ENCODE measurements around the gene MBD3L5. TPM values are rescaled to one million over a fixed set of nuclear protein-coding genes. Genes with fewer than 3 reads are reported as not detected.
"Not testable (repeated sequence)": the region's sequence is repeated elsewhere in the genome, so short reads cannot be mapped to it uniquely, and the experiment has no call there.

Gene MBD3L5
- total and polyA plus RNA-seq, 3 donors from 2014 or later: not detected

DNA sequence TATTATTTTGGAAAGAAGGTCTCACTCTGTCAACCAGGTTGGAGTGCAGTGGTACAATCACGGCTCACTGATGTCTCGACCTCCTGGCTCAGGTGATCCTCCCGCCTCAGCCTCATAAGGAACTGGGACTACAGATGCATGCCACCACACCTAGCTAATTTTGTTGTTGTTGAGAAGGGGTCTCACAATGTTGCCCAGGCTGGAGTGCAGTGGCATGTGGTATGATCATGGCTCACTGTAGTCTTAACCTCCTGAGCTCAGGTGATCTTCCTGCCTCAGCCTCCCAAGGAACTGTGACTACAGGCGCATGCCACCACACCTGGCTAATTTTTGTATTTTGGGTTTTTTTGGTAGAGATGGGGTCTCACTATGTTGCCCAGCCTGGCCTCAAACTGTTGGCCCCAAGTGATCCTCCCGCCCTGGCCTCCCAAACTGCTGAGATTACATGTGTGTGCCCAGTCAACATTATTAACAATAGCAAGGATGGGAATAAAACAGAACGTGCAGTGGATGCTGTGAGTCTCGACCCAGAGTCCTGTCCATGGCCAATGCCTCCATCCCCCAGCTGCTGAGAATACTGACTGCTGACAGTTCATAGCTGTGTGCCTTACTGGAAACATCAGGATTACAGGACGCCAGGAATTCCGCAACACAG is 33.5 kb downstream of the MBD3L5 start:
- TF ChIP-seq, protein P1, sequence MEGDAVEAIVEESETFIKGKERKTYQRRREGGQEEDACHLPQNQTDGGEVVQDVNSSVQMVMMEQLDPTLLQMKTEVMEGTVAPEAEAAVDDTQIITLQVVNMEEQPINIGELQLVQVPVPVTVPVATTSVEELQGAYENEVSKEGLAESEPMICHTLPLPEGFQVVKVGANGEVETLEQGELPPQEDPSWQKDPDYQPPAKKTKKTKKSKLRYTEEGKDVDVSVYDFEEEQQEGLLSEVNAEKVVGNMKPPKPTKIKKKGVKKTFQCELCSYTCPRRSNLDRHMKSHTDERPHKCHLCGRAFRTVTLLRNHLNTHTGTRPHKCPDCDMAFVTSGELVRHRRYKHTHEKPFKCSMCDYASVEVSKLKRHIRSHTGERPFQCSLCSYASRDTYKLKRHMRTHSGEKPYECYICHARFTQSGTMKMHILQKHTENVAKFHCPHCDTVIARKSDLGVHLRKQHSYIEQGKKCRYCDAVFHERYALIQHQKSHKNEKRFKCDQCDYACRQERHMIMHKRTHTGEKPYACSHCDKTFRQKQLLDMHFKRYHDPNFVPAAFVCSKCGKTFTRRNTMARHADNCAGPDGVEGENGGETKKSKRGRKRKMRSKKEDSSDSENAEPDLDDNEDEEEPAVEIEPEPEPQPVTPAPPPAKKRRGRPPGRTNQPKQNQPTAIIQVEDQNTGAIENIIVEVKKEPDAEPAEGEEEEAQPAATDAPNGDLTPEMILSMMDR (IDR thresholded peaks at IDR 0.05): no peak
- TF ChIP-seq POLR2A (IDR thresholded peaks at IDR 0.05): no peak
- H3K9me3 ChIP-seq: no peaks in the 10 kb centered on the region
- WGBS, 2 donors: 86 to 94% methylated on average over 9 of the region's 9 CpGs
- no peak overlapping the region for H3K27ac ChIP-seq
- no peak overlapping the region for H3K4me3 ChIP-seq
- intact Hi-C loops (cut with DNase I; ENCODE audit: low total_unique reads): no loop called here
- H3K4me1 ChIP-seq: no peaks in the 10 kb centered on the region
- DNase-seq: no peak
- H3K27me3 ChIP-seq: no peaks in the 10 kb centered on the region
- H3K36me3 ChIP-seq (ENCODE audit: low read depth, missing control alignments): no peaks in the 10 kb centered on the region

GRCh38 chr19:7067122-7067521 is 36.7 kb downstream of the MBD3L5 start:
- H3K4me1 ChIP-seq; H3K4me3 ChIP-seq; H3K27ac ChIP-seq; H3K36me3 ChIP-seq (ENCODE audit: low read depth, missing control alignments); H3K27me3 ChIP-seq; H3K9me3 ChIP-seq; intact Hi-C loops (cut with DNase I; ENCODE audit: low total_unique reads): not testable (repeated sequence)
- DNase-seq: peak; percentile 76
- 44% methylated on average over 13 of the region's 13 CpGs for WGBS, 2 donors

GRCh38 chr19:7067716-7068115 is 37.3 kb downstream of the MBD3L5 start:
- no peak overlapping the region for H3K4me3 ChIP-seq
- H3K9me3 ChIP-seq: no peaks in the 10 kb centered on the region
- H3K4me1 ChIP-seq: peaks cover 4% of the 10 kb centered on the region
- DNase-seq: no peak
- no peaks in the 10 kb centered on the region for H3K27me3 ChIP-seq
- TF ChIP-seq, protein P1 (IDR thresholded peaks at IDR 0.05): no peak
- no peak for TF ChIP-seq POLR2A (IDR thresholded peaks at IDR 0.05)
- WGBS, 2 donors: 75% methylated on average over 2 of the region's 2 CpGs
- intact Hi-C loops (cut with DNase I; ENCODE audit: low total_unique reads): no loop called here
- no peak overlapping the region for H3K27ac ChIP-seq
- no peaks in the 10 kb centered on the region for H3K36me3 ChIP-seq (ENCODE audit: low read depth, missing control alignments)

GRCh38 chr19:7068599-7068998 is 38.2 kb downstream of the MBD3L5 start:
- no peaks in the 10 kb centered on the region for H3K27me3 ChIP-seq
- TF ChIP-seq, protein P1 (IDR thresholded peaks at IDR 0.05): no peak
- no peak for TF ChIP-seq POLR2A (IDR thresholded peaks at IDR 0.05)
- WGBS, 2 donors: 70 to 71% methylated on average over 6 of the region's 6 CpGs
- intact Hi-C loops (cut with DNase I; ENCODE audit: low total_unique reads): no loop called here
- no peak for DNase-seq
- peak overlapping the region in 1 of 2 donors; percentile 87 for H3K27ac ChIP-seq
- peaks cover 4% of the 10 kb centered on the region for H3K4me1 ChIP-seq
- peak overlapping the region; percentile 78 to 99 for H3K4me3 ChIP-seq
- H3K36me3 ChIP-seq (ENCODE audit: low read depth, missing control alignments): no peaks in the 10 kb centered on the region
- H3K9me3 ChIP-seq: no peaks in the 10 kb centered on the region

GRCh38 chr19:7069042-7069903 is 38.9 kb downstream of the MBD3L5 start, which contains the start of gene ZNF557:
ZNF557 (plus strand) TSS chr19:7069703; CDS start chr19:7075075, 5,372 bp downstream.
- Histone ChIP-seq H3K9me3 (no peaks in the 10 kb centered on the region), H3K4me1 (peaks cover 4% of the 10 kb centered on the region), H3K4me3 (peak within 1 kb of the TSS; percentile 78 to 99), H3K27me3 (no peaks in the 10 kb centered on the region), H3K27ac (peak within 1 kb of the TSS; percentile 66 to 87), H3K36me3 (ENCODE audit: low read depth, missing control alignments) (no peaks in the 10 kb centered on the region)
- intact Hi-C loops (cut with DNase I; ENCODE audit: low total_unique reads): no loop called here
- DNase-seq: peak; percentile 99
- TF ChIP-seq POLR2A (IDR thresholded peaks at IDR 0.05): no peak
- TF ChIP-seq, protein P1 (IDR thresholded peaks at IDR 0.05): no peak
- WGBS, 2 donors: 0 to 1% methylated on average over 42 to 53 of the region's 56 CpGs

Measured in testis (tissue), 3 donors.